Stimulated activated CD4-positive, alpha-beta T cell treated with anti-CD3 and anti-CD28 coated beads, Interleukin-12 subunit alpha, Interleukin-12 subunit beta, amount 100 ng/mL, for 24 hours (primary cell): Measurements from ENCODE around the gene LTBP3.

ENCODE experiments used
- DNase-seq, 2 experiments: peaks; one replicate each; pipeline ENCODE4 v3.0.0-alpha.2; 2020; ENCODE audit warnings: low read depth in 2 of 2

The LTBP3 gene

DNA sequence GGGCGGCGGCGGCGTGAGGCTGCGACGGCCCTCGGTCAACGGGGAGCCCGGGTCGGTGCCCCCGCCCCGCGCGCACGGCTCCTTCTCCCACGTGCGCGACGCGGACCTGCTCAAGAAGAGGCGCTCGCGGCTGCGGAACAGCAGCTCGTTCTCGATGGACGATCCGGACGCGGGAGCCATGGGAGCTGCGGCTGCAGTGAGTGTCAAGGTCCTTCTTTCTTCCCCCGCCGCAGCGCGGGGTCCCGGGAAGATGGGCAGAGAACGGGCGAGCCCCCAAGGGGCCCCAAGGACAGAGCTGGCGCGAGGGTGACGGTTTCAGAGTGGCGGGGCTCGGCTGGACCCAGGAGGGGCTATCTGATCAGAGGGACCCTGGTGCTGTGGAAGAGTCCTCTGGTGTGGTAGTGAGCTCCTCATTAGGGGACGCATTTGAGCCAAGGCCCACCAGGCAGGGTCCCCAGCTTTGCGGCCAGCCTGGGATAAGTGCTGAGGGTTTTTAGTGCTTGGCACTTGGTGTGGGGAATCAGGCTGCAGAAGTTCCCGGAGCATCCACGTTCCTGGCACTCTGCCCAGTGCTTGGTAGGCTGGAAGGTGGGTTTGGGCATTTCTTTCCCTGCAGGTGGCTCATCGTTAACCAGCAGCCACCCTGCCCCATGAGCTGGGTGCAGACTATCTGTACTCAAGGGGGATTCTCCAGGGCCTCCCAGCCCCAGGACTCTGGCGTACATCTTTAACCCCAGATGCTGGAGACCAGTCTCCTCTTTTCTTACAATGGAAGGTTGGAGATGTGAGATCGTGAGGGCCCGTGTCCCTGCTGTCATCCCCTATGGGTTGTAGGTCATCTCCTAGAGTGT, 27.5 kb upstream of the LTBP3 start:
- DNase-seq: no peak

DNA sequence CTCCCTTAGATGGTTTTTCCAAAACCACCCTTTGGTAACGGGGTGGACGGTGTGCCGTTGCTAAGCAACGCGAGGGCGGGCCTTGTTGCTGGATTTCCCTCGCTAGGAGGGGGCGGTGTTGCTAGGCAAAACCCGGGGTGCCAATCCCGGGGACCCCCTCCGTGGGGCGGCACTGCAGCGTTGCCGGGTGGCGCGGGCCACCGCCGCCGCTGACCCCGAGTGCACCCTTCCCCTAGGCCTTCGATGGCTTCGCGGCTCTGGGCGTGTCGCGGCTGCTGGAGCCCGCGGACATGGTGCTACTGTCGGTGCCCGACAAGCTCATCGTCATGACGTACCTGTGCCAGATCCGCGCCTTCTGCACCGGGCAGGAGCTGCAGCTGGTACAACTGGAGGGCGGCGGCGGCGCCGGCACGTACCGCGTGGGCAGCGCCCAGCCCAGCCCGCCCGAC, 26.6 kb upstream of the LTBP3 start:
- DNase-seq: no peak

DNA sequence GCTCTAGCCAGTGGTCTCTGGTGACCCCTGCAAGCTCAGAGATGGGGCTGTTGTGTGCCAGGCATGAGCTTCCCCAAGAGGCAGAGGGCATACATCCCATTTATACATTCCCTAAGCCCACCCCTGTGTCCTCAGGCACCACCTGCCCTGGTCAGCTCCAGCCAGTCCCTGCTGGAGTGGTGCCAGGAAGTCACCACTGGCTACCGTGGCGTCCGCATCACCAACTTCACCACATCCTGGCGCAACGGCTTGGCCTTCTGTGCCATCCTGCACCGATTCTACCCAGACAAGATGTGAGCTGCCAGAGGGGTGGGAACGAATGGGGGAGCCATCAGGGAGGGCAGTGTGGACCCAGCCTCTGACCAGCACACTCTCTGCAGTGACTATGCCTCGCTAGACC, 25.9 kb upstream of the LTBP3 start:
- DNase-seq: no peak

DNA sequence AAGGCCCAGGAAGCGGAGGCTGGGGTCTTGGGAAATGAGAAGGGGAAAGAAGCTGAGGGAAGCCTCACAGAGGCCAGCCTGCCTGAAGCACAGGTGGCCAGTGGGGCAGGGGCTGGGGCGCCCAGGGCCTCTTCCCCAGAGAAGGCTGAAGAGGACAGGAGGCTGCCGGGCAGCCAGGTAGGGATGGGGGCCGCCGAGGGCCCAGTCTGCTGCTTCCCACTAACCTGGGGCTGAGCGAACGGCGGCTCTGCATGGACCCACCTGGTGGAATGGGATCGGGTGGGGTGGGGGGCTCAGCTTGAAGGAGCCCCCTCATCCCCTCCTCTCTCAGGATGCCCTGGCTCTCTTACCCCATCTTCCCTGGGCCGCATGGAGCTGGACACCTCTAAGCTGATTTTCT, 25.4 kb upstream of the LTBP3 start:
- DNase-seq: no peak

DNA sequence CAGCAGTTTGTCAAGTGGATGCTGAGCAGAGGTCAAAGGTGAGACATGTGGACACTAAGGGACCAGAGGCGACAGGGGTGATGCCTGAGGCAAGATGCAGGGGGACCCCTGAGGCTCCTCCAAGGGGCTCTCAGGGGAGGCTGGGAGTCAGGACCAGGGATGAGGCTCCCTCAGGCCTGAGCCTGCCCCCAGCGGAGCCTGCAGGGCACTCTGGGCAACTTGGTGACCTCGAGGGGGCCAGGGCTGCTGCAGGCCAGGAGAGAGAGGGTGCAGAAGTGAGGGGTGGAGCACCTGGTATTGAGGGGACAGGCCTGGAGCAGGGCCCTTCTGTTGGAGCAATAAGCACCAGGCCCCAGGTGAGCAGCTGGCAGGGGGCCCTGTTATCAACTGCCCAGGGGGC, 23.8 kb upstream of the LTBP3 start:
- DNase-seq: no peak

GRCh38 chr11:65580756-65581155, 22.6 kb upstream of the LTBP3 start:
- no peak for DNase-seq

GRCh38 chr11:65580031-65580692, 22.0 kb upstream of the LTBP3 start:
- DNase-seq: no peak

GRCh38 chr11:65579291-65579690, 21.1 kb upstream of the LTBP3 start:
- DNase-seq: no peak

GRCh38 chr11:65578667-65579066, 20.5 kb upstream of the LTBP3 start:
- DNase-seq: no peak

DNA sequence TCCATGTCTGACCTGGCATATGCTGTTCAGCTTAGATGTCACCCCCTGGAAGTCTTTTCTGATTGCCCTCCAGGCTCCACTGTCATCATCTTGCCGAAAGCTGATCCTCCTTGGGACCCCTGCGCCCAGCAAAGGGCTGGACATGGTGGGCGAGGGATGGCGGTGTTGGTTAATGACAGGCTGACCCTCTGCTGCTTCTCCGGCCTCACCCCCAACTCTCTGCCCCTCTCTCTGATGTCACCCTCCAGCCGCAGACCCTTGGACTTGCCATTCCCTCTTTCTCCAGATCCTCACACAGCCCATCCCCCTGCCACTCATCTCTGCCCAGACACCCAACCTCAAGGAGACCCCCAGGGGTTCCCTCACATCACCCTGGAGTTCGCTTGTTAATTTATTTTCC, 20.0 kb upstream of the LTBP3 start:
- no peak for DNase-seq

GRCh38 chr11:65577756-65578109, 19.6 kb upstream of the LTBP3 start:
- no peak for DNase-seq

DNA sequence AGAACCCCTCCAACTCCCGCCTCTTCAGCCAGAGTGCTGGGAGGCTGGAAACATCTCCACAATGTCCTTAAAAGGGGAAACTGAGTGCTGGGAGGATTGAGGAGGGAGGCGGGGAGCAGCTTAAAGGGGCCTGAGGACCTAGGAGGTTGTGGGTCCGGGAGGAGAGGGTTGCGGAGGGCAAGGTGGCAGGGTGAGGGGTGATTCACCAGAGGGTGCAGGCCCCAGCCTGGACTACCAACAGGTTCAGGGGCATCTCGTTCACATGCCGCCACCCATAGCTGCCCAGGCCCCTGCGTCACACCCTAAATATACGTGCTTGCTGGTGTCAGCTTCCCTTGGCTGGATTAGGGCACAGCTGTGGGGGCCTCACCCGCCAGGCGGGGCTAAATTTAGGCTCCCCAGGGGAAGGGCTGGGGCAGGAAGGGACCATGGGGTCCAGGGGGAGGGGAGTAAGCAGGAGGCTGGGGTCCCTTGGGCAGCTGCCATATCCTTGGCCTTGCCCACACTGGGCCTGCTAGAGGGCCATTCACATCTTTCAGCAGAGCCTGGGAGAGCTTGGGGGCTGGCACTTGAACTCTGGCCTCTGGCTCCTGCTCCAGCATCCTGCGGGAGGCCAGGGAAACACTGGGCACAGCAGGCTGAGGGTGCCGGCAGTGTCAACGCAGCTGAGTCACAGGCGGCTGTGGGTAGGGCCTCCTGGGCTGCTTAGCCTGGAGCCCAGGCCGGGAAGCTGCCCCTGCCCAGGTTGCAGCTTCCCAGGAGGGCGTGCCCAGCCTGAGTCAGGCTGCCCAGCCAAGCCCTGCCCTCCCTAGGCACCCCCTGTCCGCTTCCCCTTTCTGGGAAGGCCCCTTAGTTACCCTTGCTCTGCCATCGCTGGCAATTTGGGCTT, 19.0 kb upstream of the LTBP3 start:
- no peak for DNase-seq

- no peak for DNase-seq
These were observed 18.2 kb upstream of the LTBP3 start for GRCh38 chr11:65576232-65576866.

DNA sequence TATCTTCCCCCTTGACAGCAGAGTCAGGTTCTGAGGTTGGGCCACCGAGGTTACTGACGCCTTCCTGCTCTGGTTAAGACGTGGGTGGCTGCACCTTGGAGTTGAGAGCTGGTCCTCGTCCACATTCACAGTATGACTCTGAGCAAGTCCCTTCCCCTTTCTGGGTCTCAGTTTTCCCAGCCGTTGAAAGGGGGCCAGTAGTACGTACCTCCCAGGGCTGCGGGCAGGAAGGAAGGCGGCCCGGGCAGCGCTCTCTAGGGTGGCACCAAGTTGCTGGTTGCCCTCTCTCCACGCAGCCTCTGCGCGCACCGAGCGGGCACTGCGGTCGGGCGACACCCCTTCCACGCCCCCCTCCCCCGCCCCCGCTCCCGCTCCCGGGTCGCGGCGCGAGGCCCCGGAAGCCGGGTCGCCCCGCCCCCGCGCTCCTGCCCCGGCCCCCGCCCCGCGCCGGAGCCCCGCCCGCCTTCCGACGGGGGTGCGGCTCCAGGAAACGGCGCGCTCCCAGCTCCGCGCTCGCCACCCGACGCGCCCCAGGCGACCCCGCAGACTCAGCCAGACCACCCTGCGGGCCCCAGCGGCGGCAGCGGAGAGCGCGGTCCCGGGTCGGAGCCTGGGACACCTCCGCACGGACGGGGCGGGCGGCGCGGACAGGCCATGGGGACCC, 17.5 kb upstream of the LTBP3 start, which contains the start of gene EHBP1L1:
TSS of gene EHBP1L1 (plus strand) at position 486 of the 664 bp plus-strand sequence. CDS start 250 bp downstream, outside the sequence.
- DNase-seq: peak; percentile 39 to 73

DNA sequence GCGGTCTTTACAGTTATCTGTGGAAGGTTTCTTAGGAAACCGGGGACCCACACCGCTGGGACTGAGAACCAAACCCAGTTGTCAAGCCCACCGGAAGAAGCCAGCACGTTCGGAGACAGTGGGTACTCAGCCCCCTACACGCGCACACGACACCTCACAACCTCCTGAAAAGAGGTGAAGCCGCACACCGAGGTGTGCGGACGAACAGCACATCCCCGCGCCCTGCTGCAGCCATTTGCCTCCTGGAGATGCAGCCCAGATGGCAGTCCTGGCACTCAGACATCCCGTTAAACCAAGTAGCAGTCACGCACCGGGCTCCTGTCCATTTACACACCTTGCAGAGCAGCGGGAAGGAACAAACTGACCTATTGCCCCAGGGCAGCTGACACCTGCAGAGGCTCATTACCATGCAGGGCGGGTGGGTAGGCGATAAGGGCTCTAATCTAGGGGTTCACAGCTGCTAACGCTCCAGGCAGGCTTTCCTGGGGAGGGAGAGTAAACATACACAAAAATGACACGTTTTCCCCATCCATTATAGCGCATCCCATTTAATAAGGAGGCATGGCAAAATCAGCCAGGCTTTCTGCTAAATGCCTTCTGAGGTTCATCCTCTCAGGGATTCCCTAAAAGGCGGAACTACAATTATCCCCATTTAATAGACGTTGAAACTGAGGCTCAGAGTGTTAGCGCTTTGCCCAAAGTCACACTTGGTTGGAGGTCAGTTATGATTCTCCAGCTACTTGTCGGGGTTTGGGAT, 16.8 kb upstream of the LTBP3 start:
- DNase-seq: no peak

DNA sequence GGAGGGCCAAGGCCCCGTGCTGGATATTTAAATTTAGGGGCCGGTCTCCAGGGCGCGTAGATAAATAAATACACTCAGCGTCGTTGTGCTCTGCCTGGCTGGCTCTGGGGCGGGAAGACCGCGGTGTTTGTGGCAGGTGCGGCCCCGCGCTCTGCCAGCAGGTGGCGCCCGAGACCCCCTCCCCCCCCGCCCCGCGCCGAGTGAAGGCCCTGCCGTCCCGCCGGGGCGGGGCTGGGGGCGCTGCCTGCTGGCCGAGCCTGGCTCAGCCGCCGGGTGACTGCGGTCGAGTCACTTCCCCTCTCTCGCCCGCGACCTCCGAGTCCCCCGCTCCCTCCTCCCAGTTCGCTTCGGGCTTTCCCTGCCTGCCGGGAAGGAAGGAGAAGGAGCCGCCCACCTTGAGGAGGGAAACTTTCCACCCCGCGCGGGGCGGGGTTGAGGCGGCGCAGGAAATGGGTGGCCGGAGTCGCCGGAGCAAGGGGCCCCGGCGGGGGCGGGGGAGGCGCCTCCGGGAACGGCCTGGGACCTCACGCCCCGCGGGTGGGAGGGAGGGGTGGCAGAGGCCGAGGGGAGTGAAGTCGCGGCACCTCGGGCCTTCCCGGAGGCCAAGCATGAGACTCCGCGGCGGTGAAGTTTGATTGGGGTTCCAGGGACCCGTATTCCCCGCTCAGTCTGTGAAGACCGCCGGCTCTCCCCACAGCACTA, 16.1 kb upstream of the LTBP3 start:
- peak; percentile 79 to 93 for DNase-seq

- no peak for DNase-seq
These were observed 15.4 kb upstream of the LTBP3 start for GRCh38 chr11:65573391-65574079.

DNA sequence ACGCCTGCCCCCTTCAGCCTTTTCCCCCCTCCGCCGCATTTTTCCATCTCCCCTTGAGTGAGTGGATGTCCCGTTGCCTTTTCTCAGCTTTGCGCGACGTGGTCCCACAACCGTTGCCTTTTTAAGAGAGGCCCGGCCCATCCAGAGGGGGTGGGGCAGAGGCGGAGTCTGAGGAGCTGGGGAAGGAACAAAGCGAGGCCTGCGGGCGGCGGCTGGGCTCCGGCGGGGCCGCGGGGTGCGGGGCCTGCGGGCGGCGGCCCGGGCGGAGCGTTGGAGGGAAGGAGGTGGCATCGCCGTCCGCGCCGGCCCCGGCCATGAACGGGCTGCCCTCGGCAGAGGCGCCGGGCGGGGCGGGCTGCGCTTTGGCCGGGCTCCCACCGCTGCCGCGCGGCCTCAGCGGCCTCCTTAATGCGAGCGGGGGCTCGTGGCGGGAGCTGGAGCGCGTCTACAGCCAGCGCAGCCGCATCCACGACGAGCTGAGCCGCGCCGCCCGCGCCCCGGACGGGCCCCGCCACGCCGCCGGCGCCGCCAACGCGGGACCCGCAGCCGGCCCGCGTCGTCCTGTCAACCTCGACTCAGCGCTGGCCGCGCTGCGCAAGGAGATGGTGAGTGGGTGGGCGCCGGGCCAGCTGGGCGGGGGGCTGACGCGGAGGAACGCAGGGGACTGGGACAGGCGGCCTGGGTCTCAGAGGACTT, 14.3 kb upstream of the LTBP3 start, which contains the start of gene FAM89B:
TSS of gene FAM89B (plus strand) at position 183 of the 696 bp plus-strand sequence. CDS start at position 315, 132 bp downstream.
- peak; percentile 73 to 91 for DNase-seq
